GM21717 (cell line): ENCODE measurements around the gene POLDIP3.
"Not testable (repeated sequence)": the region's sequence is repeated elsewhere in the genome, so short reads cannot be mapped to it uniquely, and the experiment has no call there.

Experiments
- ATAC-seq: cut with Tn5 transposase; IDR thresholded peaks from one replicate; pipeline ENCODE4 v1.9.1; 2021; ENCODE audit warnings: mild to moderate bottlenecking, moderate library complexity; ENCODE audit not compliant: unreplicated experiment

The POLDIP3 gene

DNA sequence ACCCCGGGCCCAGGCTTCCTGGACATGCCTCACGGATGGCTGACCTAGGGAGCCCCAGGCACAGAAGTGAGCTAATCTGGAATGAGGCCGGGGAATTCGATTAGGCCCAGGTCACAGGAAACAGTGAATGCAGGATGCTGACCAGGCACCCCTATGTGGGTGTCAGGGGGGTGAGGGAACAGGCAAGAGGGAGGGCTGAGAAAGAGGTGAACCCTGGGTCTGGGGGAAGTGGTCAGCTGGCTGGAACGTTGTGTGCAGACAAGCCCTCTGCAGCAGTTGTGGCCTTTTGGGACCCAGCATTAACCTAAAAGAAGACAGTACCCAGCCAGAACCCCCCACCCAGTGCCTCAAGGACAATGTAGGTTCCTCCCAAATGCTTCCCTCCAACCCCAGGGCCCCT lies 52.8 kb downstream of the POLDIP3 start:
- ATAC-seq = no peak

DNA sequence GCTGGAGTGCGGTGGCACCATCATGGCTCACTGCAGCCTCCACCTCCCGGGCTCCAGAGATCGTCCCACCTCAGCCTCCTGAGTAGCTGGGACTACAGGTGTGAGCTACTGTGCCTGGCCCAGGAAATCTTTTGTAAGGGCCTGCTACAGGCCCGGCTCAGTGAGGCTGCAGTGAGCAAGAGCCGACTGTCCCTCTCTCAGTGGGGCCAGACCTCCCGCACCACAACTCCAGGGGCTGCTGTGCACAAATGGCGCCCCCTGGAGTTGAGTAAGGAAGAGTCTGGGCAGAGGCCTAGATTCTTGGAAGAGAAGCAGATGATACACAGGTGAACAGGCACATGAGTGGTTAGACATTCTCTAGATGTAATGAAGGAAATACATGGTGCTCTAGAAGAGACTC lies 53.9 kb downstream of the POLDIP3 start:
- no peak for ATAC-seq

GRCh38 chr22:42560381-42560780 lies 54.3 kb downstream of the POLDIP3 start:
- no peak for ATAC-seq

DNA sequence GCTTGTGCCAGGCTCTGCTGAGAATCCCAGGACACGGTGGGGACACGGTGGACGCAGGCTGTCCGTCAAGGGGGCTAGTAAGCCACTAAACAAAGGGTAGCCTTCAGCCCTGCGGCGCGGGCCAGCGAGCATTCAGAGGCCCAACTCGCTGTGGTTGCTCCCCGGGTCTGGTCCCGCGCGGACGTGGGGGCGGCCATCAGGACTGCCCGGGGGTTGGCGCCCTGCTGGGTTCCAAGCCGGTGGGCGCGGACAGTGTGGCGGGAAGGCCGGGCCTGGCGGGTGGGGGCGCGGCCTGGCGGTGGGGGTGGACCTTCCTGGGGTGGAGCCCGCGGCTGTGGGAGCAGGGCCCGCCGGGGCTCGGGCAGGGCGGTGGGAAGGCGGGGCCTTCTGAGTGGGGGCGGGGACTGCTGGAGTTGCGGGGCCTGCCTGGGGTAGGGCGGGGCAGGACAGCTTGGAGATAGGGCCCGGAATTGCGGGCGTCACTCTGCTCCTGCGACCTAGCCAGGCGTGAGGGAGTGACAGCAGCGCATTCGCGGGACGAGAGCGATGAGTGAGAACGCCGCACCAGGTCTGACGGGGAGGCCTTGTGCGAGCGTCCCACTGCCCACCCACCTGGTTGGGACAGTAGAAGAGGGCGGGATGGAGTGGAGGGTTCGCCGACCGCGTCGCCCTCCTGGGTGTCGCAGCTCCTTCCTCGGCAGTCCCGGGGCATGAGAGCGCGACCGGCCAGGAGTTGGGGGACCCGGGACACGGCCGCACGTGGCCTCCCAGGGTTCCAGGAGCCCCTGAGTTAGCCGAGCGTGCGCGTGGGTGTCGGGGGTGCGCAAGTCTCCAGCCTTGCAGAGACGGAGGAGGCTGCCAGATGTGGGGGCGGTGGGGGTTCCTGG lies 61.0 kb downstream of the POLDIP3 start, which contains the start of gene SERHL2:
TSS of gene SERHL2 (plus strand) at position 482 of the 887 bp plus-strand sequence. CDS start at position 547, 65 bp downstream.
- ATAC-seq = no peak

- not testable (repeated sequence) for ATAC-seq
Observed at GRCh38 chr22:42552294-42552647, 62.4 kb downstream of the POLDIP3 start.

- no peak for ATAC-seq
Observed at GRCh38 chr22:42549331-42550060, 65.2 kb downstream of the POLDIP3 start.

GRCh38 chr22:42548597-42549330 lies 65.9 kb downstream of the POLDIP3 start:
- no peak for ATAC-seq

DNA sequence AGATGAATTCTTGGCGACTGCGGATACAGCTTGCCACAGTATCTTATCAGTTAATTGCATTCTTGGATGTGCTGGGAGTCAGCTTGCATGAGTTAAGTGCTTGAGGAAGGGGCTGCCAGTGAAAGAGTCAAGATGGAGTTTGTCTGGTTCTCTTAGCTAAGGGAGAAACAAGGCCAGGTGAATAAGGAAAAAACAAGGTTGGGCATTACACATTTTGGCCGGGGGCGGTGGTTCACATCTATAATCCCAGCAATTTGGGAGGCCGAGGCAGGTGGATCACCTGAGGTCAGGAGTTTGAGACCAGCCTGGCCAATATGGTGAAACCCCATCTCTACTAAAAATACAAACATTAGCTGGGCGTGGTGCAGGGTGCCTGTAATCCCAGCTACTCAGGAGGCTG lies 66.6 kb downstream of the POLDIP3 start:
- not testable (repeated sequence) for ATAC-seq

DNA sequence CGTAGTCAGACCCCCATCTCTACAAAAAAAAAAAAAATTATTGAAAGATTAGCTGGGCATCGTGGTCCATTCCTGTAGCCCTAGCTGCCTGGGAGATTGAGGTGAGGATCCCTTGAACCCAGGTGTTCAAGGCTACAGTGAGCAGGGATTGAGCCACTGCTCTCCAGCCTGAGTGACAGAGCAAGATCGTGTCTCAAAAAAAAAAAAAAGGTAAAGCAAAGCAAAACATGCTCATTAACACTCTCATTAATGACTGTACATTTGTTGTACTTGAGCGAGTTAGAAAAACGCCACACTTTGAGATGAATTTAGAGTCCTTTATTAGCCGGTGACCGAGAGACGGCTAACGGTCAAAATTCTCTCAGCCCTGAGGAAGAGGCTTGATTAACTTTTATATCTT lies 67.1 kb downstream of the POLDIP3 start:
- ATAC-seq = no peak

- no peak for ATAC-seq
Observed at GRCh38 chr22:42544686-42545085, 70.0 kb downstream of the POLDIP3 start.

DNA sequence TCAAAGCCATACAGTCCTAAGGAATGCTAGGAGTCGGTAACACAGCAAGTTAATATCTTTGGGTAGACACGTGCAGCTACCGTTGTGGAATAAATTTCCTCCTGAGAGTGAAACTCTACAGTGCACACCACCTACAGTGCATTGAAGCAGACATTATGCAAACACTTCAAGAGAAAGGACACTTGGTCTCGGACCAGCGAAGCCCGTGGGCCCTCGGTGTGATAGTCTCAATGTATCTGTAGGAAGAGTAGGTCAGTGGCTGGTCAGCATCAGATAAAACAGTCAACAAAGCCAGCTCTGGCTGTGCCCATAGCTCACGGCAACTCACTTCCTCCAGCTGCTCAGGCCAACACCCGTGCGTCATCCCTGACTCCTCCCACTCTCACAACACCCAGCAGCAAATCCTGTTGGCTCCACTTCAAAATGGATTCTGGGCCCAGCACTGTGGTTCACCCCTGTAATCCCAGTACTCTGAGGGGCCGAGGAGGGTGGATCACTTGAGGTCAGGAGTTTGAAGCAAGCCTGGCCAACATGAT lies 75.4 kb downstream of the POLDIP3 start:
- peak; percentile 46 for ATAC-seq

- ATAC-seq = peak; percentile 37
Observed at GRCh38 chr22:42537199-42537831, 77.4 kb downstream of the POLDIP3 start.

DNA sequence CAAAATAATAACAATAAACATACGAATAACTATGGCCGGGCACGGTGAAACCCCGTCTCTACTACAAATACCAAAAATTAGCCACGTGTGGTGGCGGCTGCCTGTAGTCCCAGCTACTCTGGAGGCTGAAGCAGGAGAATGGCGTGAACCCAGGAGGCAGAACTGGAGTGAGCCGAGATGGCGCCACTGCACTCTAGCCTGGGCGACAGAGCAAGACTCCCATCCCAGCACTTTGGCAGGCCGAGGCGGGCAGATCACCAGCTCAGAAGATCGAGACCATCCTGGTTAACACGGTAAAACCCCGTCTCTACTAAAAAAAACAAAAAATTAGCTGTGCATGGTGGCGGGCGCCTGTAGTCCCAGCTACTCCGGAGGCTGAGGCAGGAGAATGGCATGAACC lies 78.0 kb downstream of the POLDIP3 start:
- not testable (repeated sequence) for ATAC-seq

- ATAC-seq = no peak
Observed at GRCh38 chr22:42536166-42536565, 78.5 kb downstream of the POLDIP3 start.

DNA sequence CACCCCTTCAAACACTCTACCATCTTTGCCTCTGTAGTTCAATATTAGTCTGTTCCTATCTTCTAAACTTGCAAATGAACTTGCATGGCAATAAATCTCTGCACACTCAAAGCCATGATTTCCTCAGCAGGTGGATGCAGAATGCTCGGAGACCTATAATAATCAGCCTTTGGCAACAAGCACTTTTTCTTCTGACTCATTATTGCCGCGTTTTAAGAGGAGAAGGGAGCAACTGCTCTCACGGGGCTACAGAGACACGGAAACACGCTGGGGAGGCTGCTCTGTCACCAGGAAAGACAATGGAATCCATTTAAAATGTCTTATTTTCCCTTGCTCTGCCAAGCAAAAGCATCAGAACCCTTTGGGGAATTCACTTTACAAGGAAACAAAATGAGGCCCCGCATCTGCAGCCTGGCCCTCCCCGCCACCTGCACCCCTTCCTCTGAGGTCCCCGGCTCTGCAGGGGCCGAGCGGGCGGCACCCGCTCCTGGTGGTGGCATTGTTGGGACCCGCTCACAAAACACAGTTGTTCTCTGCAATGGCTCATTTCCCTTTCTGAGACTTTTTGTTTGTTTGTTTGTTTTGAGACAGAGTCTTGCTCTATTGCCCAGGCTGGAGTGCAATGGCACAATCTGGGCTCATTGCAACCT lies 79.5 kb downstream of the POLDIP3 start:
- not testable (repeated sequence) for ATAC-seq
